NCI-H2171 treated with DMSO at 0.1 percent for 48 hours (cell line): ENCODE data around the gene GATA5.

Experiments
- DNase-seq: peaks from one replicate; lab custom pipeline; 2025; lab: John Stamatoyannopoulos, UW

GATA5 gene

GRCh38 chr20:62416651-62417637, 58.9 kb downstream of the GATA5 start:
- no peak for DNase-seq

GRCh38 chr20:62415354-62416111, 60.3 kb downstream of the GATA5 start:
- DNase-seq: no peak

- no peak for DNase-seq
Observed at GRCh38 chr20:62413896-62414481, 61.8 kb downstream of the GATA5 start.
